Neutrophil (primary cell): ENCODE results near the gene GAD1.

Experiments
- H3K27ac ChIP-seq: fragments of 200-600 bp; sonication (generic); 2 replicates; pipeline ENCODE4 v1.5.1; 2016; ENCODE audit warnings: mild to moderate bottlenecking, moderate library complexity
- H3K27me3 ChIP-seq: fragments of 200-600 bp; sonication (generic); 2 replicates; pipeline ENCODE4 v1.6.0; 2016; ENCODE audit warnings: mild to moderate bottlenecking
- H3K36me3 ChIP-seq: fragments of 200-600 bp; sonication (generic); 2 replicates; pipeline ENCODE4 v1.5.1; 2017
- H3K4me1 ChIP-seq, 2 experiments: fragments of 200-600 bp in 1 of 2; sonication (generic) in 1 of 2; 1 replicate in 1 of 2; 2 replicates in 1 of 2; pipeline versions ENCODE4 v1.5.1 to v1.6.1; 2013 to 2016; ENCODE audit warnings: low read depth in 1 of 2, low read length in 1 of 2, mild to moderate bottlenecking in 1 of 2, moderate library complexity in 1 of 2; ENCODE audit not compliant: control insufficient read depth in 1 of 2, insufficient read depth in 1 of 2
- H3K4me3 ChIP-seq, 2 experiments: fragments of 200-600 bp in 1 of 2; sonication (generic) in 1 of 2; 1 replicate in 1 of 2; 2 replicates in 1 of 2; pipeline ENCODE4 v1.5.1; 2013 to 2016; ENCODE audit warnings: low read depth in 1 of 2, low read length in 1 of 2, mild to moderate bottlenecking in 1 of 2, moderate library complexity in 1 of 2
- H3K9me3 ChIP-seq: fragments of 200-600 bp; sonication (generic); 2 replicates; pipeline ENCODE4 v1.5.1; 2016
- CTCF ChIP-seq: fragments of 200-600 bp; sonication (generic); IDR thresholded peaks from 2 replicates; pipeline ENCODE4 v1.5.1; 2016; ENCODE audit warnings: antibody characterized with exemption

Gene GAD1

GRCh38 chr2:170905864-170906263 lies 89.2 kb downstream of the GAD1 start:
- Histone ChIP-seq H3K36me3 (no peaks in the 10 kb centered on the region), H3K27ac (no peak overlapping the region), H3K9me3 (peaks cover 4% of the 10 kb centered on the region), H3K4me1 (no peaks in the 10 kb centered on the region), H3K27me3 (peaks cover 3% of the 10 kb centered on the region), H3K4me3 (no peak overlapping the region)
- TF ChIP-seq CTCF: no peak
